Measurements from ENCODE around the gene IL15RA. TPM values are rescaled to one million over a fixed set of nuclear protein-coding genes. Genes with fewer than 3 reads are reported as not detected.
"Not testable (repeated sequence)": the region's sequence is repeated elsewhere in the genome, so short reads cannot be mapped to it uniquely, and the experiment has no call there.

Gene IL15RA
- total RNA-seq, 1 donor from 2014 or later: 0.40 TPM

- TF ChIP-seq CTCF (IDR thresholded peaks at IDR 0.05): no peak
- Mint-ChIP-seq H3K9me3 (ENCODE audit: unreplicated experiment) (peaks cover 6% of the 10 kb centered on the region), H3K4me1 (ENCODE audit: unreplicated experiment) (no peaks in the 10 kb centered on the region), H3K36me3 (ENCODE audit: unreplicated experiment) (no peaks in the 10 kb centered on the region), H3K4me3 (ENCODE audit: unreplicated experiment) (no peak overlapping the region), H3K27me3 (ENCODE audit: unreplicated experiment) (peaks cover 38% of the 10 kb centered on the region), H3K27ac (ENCODE audit: unreplicated experiment) (no peak overlapping the region)
- no peak for DNase-seq (ENCODE audit: extremely low spot score, unreplicated experiment)
Measured at GRCh38 chr10:6006991-6007390, 29.6 kb upstream of the IL15RA start.

GRCh38 chr10:6006546-6006945 is 29.2 kb upstream of the IL15RA start:
- DNase-seq (ENCODE audit: extremely low spot score, unreplicated experiment): no peak
- H3K4me3 Mint-ChIP-seq (ENCODE audit: unreplicated experiment): no peak overlapping the region
- no peaks in the 10 kb centered on the region for H3K4me1 Mint-ChIP-seq (ENCODE audit: unreplicated experiment)
- peaks cover 6% of the 10 kb centered on the region for H3K9me3 Mint-ChIP-seq (ENCODE audit: unreplicated experiment)
- no peak for TF ChIP-seq CTCF (IDR thresholded peaks at IDR 0.05)
- peaks cover 35% of the 10 kb centered on the region for H3K27me3 Mint-ChIP-seq (ENCODE audit: unreplicated experiment)
- no peak overlapping the region for H3K27ac Mint-ChIP-seq (ENCODE audit: unreplicated experiment)
- no peaks in the 10 kb centered on the region for H3K36me3 Mint-ChIP-seq (ENCODE audit: unreplicated experiment)

DNA sequence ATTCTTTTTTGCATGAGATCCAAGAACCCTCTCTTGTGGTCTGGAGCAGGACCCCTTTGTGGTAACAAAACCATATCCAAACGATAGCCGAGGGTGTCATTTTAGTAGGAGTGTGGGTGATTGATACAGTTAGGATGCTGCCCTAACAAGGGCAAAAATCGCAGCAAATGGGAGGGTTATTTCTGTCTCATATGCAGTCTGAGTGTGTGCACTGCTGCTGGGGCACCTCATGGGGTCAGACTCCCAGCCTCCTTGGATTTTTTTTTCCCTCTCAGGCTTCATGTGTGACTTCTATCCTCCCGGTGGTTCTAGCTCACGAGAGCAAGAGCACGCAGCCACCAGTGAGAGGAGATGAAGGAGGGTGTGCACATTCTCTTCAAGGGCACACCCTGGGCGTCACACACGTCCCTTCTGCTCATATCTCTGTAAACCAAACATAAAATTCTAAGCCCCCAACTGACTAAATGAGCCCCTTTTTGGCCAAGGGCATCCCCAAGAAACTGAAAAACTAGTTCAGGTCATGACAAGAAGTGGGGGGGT is 28.6 kb upstream of the IL15RA start:
- peaks cover 35% of the 10 kb centered on the region for H3K27me3 Mint-ChIP-seq (ENCODE audit: unreplicated experiment)
- peaks cover 6% of the 10 kb centered on the region for H3K9me3 Mint-ChIP-seq (ENCODE audit: unreplicated experiment)
- no peak overlapping the region for H3K4me3 Mint-ChIP-seq (ENCODE audit: unreplicated experiment)
- no peaks in the 10 kb centered on the region for H3K4me1 Mint-ChIP-seq (ENCODE audit: unreplicated experiment)
- TF ChIP-seq CTCF (IDR thresholded peaks at IDR 0.05): no peak
- no peak for DNase-seq (ENCODE audit: extremely low spot score, unreplicated experiment)
- H3K27ac Mint-ChIP-seq (ENCODE audit: unreplicated experiment): no peak overlapping the region
- H3K36me3 Mint-ChIP-seq (ENCODE audit: unreplicated experiment): no peaks in the 10 kb centered on the region

DNA sequence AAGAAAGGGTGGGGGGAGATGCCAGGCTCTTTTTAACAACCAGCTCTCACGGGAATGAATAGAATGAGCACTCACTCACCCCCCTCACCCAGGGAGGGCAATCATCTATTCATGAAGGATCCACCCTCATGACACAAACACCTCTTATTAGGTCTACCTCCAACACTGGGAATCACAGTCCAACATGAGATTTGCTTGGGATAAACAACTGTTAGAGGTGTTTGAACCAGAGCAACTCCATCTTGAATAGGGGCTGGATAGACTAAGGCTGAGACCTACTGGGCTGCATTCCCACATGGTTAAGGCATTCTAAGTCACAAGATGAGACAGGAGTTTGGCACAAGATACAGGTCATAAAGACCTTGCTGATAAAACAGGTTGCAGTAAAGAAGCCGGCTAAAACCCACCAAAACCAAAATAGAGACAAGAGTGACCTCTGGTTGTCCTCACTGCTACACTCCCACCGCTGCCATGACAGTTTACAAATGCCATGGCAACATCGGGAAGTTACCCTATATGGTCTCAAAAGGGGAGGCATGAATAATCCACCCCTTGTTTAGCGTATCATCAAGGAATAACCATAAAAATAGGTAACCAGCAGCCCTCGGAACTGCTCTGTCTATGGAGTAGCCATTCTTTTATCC is 27.9 kb upstream of the IL15RA start:
- not testable (repeated sequence) for H3K9me3 Mint-ChIP-seq (ENCODE audit: unreplicated experiment); H3K4me1 Mint-ChIP-seq (ENCODE audit: unreplicated experiment); H3K4me3 Mint-ChIP-seq (ENCODE audit: unreplicated experiment); H3K27ac Mint-ChIP-seq (ENCODE audit: unreplicated experiment); DNase-seq (ENCODE audit: extremely low spot score, unreplicated experiment); H3K36me3 Mint-ChIP-seq (ENCODE audit: unreplicated experiment)
- peaks cover 40% of the 10 kb centered on the region for H3K27me3 Mint-ChIP-seq (ENCODE audit: unreplicated experiment)

DNA sequence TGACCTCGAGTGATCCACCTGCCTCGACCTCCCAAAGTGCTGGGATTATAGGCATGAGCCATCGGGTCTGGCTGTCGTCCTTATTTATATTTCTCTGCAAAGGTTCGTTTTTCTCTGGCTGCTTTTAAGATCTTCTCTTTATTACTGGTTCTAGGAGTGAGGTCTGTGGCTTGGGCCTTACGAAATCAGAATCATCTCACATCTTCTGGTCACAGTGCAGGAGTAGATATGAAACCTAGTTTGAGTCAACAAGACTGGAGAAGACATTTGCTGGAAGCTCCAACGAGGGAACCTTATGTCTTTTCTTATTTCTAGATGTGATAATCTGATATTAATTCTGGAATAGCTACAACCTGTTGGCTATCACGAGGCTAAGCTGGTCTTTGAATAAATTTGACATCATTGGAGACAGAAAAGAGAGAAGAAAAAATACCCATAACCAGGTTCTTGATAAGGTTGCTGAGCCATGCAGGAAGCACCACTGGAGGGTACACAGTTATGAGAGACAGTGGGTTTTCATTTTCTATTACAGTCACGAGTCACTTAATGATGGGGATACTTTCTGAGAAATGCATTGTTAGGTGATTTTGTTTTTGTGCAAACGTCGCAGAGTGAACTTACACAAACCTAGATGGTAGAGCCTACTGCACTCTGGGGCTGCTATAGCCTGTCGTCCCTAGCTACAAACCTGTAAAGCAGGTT is 25.6 kb upstream of the IL15RA start:
- H3K9me3 Mint-ChIP-seq (ENCODE audit: unreplicated experiment): peaks cover 6% of the 10 kb centered on the region
- DNase-seq (ENCODE audit: extremely low spot score, unreplicated experiment): no peak
- no peak overlapping the region for H3K27ac Mint-ChIP-seq (ENCODE audit: unreplicated experiment)
- no peak for TF ChIP-seq CTCF (IDR thresholded peaks at IDR 0.05)
- no peaks in the 10 kb centered on the region for H3K4me1 Mint-ChIP-seq (ENCODE audit: unreplicated experiment)
- H3K36me3 Mint-ChIP-seq (ENCODE audit: unreplicated experiment): no peaks in the 10 kb centered on the region
- no peak overlapping the region for H3K4me3 Mint-ChIP-seq (ENCODE audit: unreplicated experiment)
- peaks cover 36% of the 10 kb centered on the region for H3K27me3 Mint-ChIP-seq (ENCODE audit: unreplicated experiment)
